DMS114 treated with DMSO at 0.1 percent for 48 hours (cell line): ENCODE measurements around the gene SPATS2.
"Not testable (repeated sequence)": the region's sequence is repeated elsewhere in the genome, so short reads cannot be mapped to it uniquely, and the experiment has no call there.

Source experiments
- DNase-seq: peaks from one replicate; lab custom pipeline; 2025; ENCODE audit not compliant: unreplicated experiment; lab: John Stamatoyannopoulos, UW

SPATS2 gene

DNA sequence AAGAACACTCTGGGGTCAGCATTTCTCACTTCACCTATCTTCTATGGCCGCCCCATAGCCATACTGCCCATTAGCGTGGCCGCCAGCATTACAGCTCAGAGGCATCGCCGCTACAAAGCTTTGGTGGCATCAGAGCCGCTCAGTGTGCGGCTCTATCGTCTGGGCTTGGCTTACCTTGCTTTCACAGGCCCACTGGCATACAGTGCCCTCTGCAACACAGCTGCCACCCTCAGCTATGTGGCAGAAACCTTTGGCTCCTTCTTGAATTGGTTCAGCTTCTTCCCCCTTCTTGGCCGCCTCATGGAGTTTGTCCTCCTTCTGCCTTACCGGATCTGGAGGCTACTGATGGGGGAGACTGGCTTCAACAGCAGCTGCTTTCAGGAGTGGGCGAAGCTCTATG lies 18.0 kb upstream of the SPATS2 start:
- no peak for DNase-seq

- DNase-seq, result no peak
Observed at GRCh38 chr12:49352351-49352750, 14.9 kb upstream of the SPATS2 start.

GRCh38 chr12:49355913-49356312 lies 11.3 kb upstream of the SPATS2 start:
- no peak for DNase-seq

GRCh38 chr12:49357103-49357678 lies 10.1 kb upstream of the SPATS2 start:
- no peak for DNase-seq

GRCh38 chr12:49358483-49359141 lies 8.7 kb upstream of the SPATS2 start:
- DNase-seq, result peak; percentile 85

GRCh38 chr12:49359671-49360070 lies 7.6 kb upstream of the SPATS2 start:
- DNase-seq, result no peak

GRCh38 chr12:49362077-49362476 lies 5.2 kb upstream of the SPATS2 start:
- no peak for DNase-seq

DNA sequence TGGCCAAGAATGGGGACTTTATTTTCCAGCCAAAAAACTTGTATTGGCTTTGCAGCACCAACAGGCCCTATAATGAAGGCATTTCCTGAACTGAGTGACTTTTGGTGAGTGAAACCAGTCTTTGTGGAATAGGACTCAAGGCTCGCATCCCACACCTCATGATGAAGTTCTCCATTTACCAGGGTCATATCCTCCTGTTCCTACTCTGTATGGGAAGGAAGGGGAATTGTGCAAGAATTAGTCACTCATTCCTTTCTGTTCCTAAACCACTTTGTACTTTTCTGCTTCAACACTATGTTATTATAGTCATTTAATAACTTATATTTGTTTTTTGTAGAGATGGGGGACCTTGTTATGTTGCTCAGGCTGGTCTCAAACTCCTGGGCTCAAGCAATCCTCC lies 2.3 kb upstream of the SPATS2 start:
- DNase-seq, result no peak

DNA sequence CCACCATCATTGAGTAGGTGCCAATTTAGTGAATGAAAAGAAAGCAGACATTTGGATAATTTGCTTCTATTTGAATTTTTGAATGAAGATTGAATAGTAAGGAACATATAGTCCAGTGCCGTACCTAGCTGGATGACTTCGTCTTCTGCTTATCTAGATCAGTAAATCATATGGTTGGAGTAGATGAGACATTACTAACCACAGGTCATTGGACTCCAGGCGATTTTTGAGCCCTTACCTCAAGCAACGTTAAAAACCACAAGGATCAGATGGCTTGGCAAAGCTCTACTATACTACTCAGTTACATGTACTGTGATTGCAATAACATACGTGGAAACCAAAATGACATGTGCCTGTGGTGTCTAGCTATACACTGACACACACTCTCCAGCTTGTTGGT lies 1.7 kb upstream of the SPATS2 start:
- no peak for DNase-seq

- DNase-seq, result no peak
Observed at GRCh38 chr12:49366096-49366651, 1.1 kb upstream of the SPATS2 start.

DNA sequence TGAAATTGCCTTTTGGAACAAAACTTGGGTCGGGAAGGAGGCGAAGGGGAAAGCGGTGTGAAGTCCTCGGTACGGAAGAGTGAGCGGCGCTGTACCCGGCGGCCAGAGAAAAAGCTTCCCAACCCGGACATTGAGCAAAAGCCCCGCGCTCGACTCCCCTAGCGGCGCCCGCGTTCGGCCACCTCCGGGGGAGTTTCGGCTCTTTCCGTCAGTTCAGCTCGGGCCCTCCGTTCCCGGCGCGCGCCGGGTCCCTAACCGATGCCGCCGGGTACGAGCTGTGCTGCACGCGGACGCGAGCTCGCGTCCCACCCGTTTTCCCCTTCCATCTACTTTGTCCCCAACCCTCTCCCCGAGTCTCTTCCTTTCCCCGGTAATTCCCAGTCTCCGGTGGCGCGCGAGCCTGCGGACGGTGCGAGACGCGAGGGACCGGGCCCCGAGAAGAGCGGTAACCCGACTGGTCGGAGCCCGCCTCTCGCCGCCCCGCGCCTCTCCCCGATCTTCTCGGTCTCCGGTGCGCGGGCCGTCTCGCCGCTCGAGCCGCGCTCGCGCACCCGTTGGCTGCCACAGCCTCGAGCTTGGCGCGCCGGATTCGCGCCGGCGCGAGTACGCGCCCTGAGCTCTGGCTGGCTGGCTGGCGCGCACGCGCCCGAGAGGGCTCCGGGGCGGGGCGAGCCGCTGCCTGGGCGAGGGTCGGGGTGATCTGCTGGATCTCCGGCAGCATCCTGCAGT lies 446 bp upstream of the SPATS2 start:
- DNase-seq, result peak; percentile 87

DNA sequence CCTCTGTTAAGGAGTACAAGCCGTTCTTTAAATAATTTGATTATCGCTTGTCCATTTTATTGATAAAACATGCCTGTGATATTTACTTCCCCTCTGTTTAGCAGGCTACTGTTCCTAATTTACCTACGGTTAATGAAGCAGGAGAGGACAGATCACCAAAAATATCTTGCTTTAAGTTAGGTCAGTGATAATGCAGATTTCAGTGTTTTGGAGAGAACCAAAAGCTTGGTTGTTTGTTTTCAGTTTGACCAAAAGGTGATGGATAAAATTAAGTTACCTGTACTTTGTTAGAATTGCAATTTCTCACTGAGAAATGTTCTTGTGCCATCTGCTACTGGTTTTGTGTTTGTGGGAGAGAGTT lies 958 bp downstream of the SPATS2 start:
- DNase-seq, result no peak

DNA sequence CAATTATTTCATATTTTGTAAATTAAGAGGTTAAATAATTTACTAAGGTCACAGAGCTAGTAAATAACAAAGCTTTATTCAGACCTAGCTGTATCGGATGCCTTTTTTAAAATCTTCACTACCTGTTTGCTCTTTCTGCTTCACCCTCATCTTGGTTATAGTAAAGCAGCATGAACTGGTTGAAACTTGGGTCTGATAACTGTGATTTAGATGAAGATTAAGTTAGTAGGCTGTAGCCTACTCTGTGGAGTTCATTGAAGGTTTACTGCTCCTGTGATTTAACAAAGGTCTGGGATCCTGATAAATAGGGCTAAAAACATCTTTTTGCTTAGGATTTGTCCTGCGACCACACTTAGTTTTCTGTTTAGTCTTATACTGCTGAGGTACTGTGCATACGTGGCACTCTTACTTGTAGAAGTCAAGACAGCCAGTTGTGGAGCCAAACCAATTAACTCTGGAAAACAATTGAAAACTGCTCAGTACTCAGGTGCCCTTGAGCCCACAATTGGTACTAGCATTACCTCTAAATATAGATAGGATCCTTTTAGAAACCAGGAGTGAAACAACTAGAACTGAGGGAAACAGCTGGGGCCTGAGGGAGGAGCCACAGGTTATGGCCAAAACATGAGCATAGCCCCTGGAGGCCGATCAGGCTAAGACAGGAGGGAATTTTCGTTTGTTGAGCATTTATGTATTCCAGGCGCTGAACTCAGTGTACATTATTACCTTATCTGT lies 2.3 kb downstream of the SPATS2 start:
- DNase-seq, result peak; percentile 55

DNA sequence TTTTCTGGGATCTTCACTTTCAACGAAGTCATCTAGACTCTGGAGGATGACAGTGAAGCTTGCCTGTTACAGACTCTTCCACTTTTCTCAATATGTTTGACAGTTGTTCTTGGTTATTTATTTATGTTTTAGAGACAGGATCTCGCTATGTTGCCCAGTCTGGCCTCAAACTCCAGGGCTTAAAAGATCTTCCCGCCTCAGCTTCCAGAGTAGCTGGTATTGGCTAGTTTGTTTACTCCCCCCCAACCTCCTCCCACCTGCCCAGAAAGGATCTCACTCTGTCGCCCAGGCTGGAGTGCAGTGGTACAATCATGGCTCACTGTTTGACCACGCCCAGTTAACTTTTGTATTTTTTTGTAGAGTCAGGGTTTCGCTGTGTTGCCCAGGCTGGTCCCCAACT lies 3.3 kb downstream of the SPATS2 start:
- DNase-seq, result no peak

DNA sequence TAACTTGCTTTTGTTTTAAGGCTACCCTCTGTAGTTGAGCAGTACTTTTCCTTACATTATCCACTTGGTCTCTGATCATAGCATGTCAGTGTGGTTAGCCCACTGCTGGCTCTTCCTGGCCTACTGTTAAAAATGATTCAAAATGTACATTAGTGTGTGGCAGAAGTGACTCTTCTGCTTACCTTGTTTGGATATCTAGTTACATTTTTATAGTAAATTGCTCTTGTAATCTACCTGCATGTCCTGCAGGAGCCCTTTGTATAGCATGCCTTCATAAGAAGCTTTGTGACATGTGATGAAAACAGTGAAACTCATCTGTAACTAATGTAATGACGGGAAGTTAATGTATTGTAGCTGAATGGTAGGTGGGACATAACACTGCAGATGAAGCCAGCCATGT lies 8.1 kb downstream of the SPATS2 start:
- no peak for DNase-seq

DNA sequence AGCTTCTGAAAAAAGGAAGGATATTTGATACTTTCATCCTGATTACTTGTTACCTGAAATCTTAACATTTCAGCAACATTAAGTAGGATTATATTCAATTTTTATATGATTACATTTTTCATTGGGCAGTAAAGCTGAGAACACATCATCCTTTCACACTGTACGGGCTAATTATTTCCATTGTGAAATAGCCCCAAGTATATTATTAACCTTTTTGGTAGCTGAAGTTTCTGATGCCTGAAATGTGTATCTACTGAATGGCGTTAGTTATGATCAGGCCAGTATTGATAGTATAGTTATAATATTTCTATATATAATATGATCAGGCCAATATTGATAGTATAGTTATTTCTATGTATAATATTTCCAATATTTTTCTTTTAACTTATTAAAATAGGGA lies 10.1 kb downstream of the SPATS2 start:
- no peak for DNase-seq

DNA sequence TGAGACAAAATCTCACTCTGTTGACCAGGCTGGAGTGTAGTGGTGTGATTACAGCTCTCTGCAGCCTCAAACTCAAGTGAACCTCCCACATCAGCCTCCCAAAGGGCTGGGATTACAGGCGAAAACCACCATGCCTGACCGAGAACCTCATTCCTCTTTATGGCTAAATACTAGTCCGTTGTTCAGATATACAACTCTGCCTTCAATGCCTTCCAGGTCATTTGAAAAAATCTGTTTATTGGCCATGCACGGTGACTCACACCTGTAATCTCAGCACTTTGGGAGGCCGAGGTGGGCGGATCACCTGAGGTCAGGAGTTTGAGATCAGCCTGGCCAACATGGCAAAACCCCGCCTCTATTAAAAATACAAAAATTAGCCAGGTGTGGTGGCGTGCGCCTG lies 12.9 kb downstream of the SPATS2 start:
- DNase-seq, result not testable (repeated sequence)

DNA sequence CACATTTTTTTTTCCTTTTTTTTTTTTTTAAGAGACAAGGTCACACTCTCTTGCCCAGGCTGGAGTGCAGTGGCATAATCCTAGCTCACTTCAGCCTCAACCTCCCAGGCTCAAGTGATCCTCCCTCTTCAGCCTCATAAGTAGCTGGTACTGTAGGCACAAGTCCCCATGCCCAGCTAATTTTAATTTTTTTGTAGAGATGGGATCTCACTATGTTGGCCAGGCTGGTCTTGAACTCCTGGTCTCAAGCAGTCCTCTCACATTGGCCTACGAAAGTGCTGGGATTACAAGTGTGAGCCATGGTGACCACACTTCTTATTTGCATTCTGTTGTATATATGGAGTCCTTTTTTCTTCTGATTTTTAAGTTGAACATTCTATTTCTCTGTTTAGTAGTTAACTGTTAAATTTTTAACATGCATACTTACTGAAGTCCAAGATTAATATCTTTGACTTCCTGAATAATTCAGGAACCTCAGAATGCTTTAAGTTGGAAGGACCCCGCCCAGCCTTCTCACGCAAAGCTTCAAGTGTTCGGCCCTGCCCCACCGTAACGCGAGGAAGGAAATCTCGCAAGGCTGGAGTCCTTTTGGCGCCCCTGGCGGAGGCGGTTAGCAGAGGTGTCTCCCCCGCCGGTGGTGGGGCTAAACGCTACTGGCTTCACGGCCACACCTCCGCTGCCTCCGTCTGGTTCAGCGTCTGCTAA lies 21.6 kb downstream of the SPATS2 start:
- DNase-seq, result no peak

DNA sequence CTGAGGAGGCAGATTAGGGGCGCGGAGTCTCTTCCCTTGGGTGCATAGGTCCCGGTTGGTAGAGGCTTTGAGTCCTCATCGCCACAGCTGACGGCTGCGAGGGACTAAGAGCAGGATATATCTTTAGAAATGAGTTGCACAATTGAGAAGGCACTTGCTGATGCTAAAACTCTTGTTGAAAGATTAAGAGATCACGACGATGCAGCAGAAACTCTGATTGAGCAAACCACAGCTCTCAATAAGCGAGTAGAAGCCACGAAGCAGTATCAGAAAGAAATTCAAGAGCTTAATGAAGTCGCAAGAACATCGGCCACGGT lies 22.1 kb downstream of the SPATS2 start:
- no peak for DNase-seq

DNA sequence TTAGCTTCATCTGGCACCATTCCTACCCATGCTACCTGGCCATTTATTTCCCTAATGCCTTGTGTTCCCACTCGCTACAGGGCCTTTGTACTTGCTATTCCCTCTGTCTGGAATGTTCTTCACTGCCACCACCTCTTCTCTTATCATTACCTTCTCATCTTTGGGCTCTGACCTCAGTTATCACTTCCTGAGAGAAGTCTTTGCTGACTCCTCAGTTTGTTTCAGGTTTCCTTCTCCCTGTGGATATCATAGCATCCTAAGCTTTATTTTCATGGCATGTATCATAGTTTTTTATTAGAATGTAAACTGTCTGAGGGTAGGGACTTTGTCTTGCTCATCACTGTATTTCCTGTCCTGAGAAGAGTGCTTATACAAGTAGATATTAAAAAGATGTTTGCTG lies 29.7 kb downstream of the SPATS2 start:
- DNase-seq, result no peak

- DNase-seq, result no peak
Observed at GRCh38 chr12:49400304-49400703, 33.0 kb downstream of the SPATS2 start.
